ENCODE measurements around the gene SND1.
A peak's percentile ranks its signal among the peaks of the same experiment; 100 is the strongest.

Gene SND1

GRCh38 chr7:127732306-127732705 lies 80.3 kb downstream of the SND1 start:
- DNase-seq, result no peak

GRCh38 chr7:127733986-127734385 lies 82.0 kb downstream of the SND1 start:
- DNase-seq, result no peak

- DNase-seq, result no peak
Measured at GRCh38 chr7:127736511-127736910, 84.5 kb downstream of the SND1 start.

GRCh38 chr7:127738859-127739258 lies 86.9 kb downstream of the SND1 start:
- DNase-seq, result no peak

GRCh38 chr7:127741764-127742375 lies 89.9 kb downstream of the SND1 start:
- DNase-seq, result no peak

GRCh38 chr7:127745445-127745844 lies 93.5 kb downstream of the SND1 start:
- no peak for DNase-seq

GRCh38 chr7:127751062-127751461 lies 99.1 kb downstream of the SND1 start:
- DNase-seq, result no peak

GRCh38 chr7:127751490-127752448 lies 99.8 kb downstream of the SND1 start:
- peak in 2 of 14 donors; percentile 15 for DNase-seq

GRCh38 chr7:127752829-127753228 lies 100.8 kb downstream of the SND1 start:
- DNase-seq, result no peak

- no peak for DNase-seq
Measured at GRCh38 chr7:127754457-127754856, 102.5 kb downstream of the SND1 start.

- peak in 2 of 14 donors; percentile 7 to 15 for DNase-seq
Measured at GRCh38 chr7:127755521-127755920, 103.5 kb downstream of the SND1 start.

- DNase-seq, result no peak
Measured at GRCh38 chr7:127755965-127756364, 104.0 kb downstream of the SND1 start.

- DNase-seq, result no peak
Measured at GRCh38 chr7:127758105-127758504, 106.1 kb downstream of the SND1 start.

GRCh38 chr7:127758845-127759244 lies 106.9 kb downstream of the SND1 start:
- no peak for DNase-seq

- no peak for DNase-seq
Measured at GRCh38 chr7:127759945-127760421, 108.0 kb downstream of the SND1 start.

GRCh38 chr7:127760436-127761031 lies 108.5 kb downstream of the SND1 start:
- DNase-seq, result no peak

GRCh38 chr7:127761196-127761595 lies 109.2 kb downstream of the SND1 start:
- no peak for DNase-seq

- DNase-seq, result no peak
Measured at GRCh38 chr7:127764681-127765080, 112.7 kb downstream of the SND1 start.

- DNase-seq, result no peak
Measured at GRCh38 chr7:127765150-127765549, 113.2 kb downstream of the SND1 start.

- no peak for DNase-seq
Measured at GRCh38 chr7:127766831-127767459, 115.0 kb downstream of the SND1 start.

GRCh38 chr7:127768241-127768640 lies 116.2 kb downstream of the SND1 start:
- no peak for DNase-seq

- no peak for DNase-seq
Measured at GRCh38 chr7:127769137-127769536, 117.1 kb downstream of the SND1 start.
